Midbrain (tissue), 1 donor: Measurements from ENCODE around the gene SNF8.
"Not testable (repeated sequence)": the region's sequence is repeated elsewhere in the genome, so short reads cannot be mapped to it uniquely, and the experiment has no call there.

Source experiments
- DNase-seq: peaks from one replicate; lab custom pipeline; 2025; lab: John Stamatoyannopoulos, UW

The SNF8 gene, protein sequence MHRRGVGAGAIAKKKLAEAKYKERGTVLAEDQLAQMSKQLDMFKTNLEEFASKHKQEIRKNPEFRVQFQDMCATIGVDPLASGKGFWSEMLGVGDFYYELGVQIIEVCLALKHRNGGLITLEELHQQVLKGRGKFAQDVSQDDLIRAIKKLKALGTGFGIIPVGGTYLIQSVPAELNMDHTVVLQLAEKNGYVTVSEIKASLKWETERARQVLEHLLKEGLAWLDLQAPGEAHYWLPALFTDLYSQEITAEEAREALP

GRCh38 chr17:48944515-48945260 is at the start of gene SNF8:
Gene SNF8, minus strand, starts transcription at chr17:48944842. Its CDS starts 108 bp downstream, at chr17:48944734.
- DNase-seq: peak; percentile 93

DNA sequence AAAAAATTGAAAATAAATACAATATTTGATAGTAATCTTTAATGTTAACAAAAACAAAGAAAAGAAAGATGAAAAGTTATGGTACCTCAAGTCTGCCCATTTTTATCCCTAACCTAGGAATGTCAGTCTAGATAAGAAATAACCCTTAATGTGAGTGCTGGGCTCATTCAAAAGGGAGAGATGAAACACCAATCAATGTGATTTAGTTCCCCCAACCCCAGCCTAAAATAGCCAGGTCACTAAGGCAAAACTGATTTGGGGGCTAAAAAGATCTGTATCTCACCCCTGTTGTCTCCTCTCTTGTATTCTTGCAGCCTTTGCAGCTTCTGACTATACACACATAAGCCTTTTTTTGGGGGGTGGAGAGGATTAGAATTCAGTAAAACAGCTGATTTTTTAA is 49.3 kb upstream of the SNF8 start:
- DNase-seq: no peak

GRCh38 chr17:48993305-48993704 is 48.7 kb upstream of the SNF8 start:
- no peak for DNase-seq

DNA sequence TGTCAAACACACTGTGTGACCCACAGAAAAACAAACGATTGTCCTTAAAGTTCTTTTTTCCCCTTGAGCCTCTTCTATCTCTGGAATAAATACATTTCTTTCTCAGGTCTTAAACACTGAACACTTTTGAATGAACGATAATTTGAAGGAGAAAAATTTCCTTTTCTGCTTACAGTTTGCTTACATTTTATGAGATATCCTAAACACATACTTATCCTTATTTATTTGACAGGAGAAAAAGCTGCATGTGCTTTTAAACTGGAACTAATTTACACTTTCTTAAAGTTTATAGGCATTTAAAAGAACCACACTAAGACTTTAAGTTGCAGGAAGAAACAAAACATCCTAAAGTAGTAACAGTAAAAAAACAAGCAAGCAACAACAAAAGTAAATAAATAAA is 47.8 kb upstream of the SNF8 start:
- DNase-seq: no peak

- no peak for DNase-seq
Observed at GRCh38 chr17:48990882-48991357, 46.3 kb upstream of the SNF8 start.

DNA sequence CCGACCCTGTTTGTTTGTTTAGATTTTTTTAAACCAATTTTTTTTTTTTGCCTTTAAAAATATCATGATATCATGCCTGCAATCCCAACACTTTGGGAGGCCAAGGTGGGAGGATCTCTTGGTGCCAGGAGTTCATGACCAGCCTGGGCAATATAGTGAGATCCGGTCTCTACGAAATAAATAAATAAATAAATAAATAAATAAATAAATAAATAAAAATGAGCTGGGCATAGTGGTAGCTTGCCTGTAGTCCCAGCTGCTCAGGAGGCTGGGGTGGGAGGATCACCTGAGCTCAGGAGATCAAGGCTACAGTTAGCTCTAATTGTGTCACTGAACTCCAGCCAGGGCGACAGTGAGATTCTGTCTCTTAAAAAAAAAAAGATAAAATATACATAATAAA is 44.5 kb upstream of the SNF8 start:
- DNase-seq: no peak

- no peak for DNase-seq
Observed at GRCh38 chr17:48985436-48986245, 41.0 kb upstream of the SNF8 start.

- no peak for DNase-seq
Observed at GRCh38 chr17:48981927-48982539, 37.4 kb upstream of the SNF8 start.

GRCh38 chr17:48973806-48974205 is 29.2 kb upstream of the SNF8 start:
- no peak for DNase-seq

- no peak for DNase-seq
Observed at GRCh38 chr17:48972749-48973097, 28.1 kb upstream of the SNF8 start.

GRCh38 chr17:48970865-48971687 is 26.4 kb upstream of the SNF8 start:
- DNase-seq: no peak

GRCh38 chr17:48970224-48970623 is 25.6 kb upstream of the SNF8 start:
- no peak for DNase-seq

GRCh38 chr17:48961516-48962233 is 17.0 kb upstream of the SNF8 start:
- no peak for DNase-seq

DNA sequence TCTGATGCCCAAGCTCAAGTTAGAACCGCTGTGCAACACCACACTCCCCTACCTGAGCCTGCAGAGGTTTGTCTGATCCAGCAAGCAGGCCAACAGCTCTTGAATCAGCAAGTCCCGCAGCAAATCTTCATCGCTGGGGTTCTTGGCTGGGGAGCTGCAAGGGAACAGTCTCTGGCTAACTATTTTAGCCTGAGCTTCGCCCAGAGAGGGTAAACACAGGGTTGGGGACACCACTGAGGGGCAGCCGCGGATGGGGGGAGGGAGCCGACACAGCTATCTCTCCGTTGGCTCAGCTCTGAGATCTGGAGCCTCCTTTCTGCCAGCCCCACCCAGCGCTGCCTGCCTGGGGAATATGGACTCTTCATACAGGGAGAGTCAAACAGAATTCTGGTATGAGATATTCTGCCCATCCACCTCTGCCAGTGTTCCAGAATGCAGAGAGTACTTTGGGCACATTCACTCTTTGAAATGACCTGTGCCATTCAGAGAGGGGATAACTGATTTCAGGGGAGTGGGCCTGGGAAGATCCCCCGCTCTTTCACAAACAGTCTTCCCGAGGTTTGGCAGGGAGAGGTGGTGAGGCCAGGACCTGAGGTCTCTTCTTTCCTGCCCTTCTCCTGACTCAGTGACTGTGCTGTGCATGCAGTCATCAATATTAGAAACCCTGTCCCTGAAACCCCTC is 16.3 kb upstream of the SNF8 start:
- no peak for DNase-seq

DNA sequence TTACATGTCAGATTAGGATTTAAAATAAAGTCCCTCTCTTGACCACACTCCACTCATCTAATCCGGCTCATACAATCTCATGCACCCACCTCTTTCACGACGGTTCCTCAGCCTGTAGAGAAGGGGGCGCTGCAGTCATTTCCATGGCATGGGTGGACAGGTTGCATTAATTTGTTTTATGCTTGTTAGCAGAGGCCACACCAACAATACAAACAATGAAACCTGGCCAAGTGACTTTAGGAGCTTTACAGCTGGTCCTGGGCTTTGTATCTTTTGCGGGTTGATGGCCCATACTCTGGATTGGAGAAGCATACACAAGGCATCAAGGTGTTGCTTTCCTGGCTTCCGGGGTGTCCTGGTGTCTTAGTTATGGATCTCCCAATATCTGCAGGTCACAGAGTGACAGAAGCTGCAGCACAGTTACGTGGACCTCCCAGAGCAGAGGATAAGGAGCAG is 9.7 kb upstream of the SNF8 start:
- DNase-seq: no peak

GRCh38 chr17:48952904-48953303 is 8.3 kb upstream of the SNF8 start:
- DNase-seq: no peak

DNA sequence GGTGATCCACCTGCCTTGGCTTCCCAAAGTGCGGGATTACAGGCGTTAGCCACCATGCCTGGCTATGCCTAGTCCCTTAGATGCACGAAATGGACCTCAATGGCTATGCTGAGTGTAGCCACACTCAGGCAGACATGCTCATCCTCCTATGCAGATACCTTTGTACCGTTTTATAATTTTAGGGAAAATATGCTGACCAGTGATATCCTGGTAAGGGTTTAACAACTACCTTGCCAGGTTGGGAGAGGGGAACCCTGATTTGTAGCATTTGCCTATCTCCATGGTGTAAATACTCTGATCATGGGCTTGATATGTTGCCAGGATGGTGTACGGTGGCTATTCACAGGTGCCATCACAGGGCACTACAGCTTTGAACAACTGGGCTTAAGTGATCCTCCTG is 6.9 kb upstream of the SNF8 start:
- no peak for DNase-seq

- not testable (repeated sequence) for DNase-seq
Observed at GRCh38 chr17:48945261-48945651, 614 bp upstream of the SNF8 start.

DNA sequence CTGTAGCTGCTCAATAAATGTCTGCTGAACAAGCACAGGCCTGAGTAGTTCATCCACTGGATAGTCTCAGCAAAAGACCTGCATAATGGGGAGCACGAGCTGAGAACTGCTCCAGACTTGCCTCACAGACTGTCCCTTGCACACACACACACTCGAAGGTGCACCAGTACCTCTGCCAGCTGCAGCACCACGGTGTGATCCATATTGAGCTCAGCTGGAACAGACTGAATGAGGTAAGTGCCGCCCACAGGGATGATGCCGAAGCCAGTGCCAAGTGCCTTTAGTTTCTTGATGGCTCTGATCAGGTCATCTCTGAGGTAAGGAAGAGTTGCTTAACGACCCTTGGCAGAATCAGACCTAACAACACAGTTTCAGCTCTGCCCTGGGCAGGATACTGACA is 11.6 kb downstream of the SNF8 start:
- DNase-seq: no peak

- DNase-seq: no peak
Observed at GRCh38 chr17:48930435-48930873, 14.2 kb downstream of the SNF8 start.
